Measurements from ENCODE around the gene RPL37. TPM values are rescaled to one million over a fixed set of nuclear protein-coding genes. Genes with fewer than 3 reads are reported as not detected.
"Not testable (repeated sequence)": the region's sequence is repeated elsewhere in the genome, so short reads cannot be mapped to it uniquely, and the experiment has no call there.

Gene RPL37
- total and polyA plus RNA-seq, 9 donors = 2,591 to 3,655 (median 2,921) TPM

GRCh38 chr5:40798801-40799210 lies 36.2 kb downstream of the RPL37 start:
- peak overlapping the region; percentile 79 for H3K4me3 ChIP-seq (ENCODE audit: low read length)
- no CpG with 5 or more reads among the region's 7 CpGs for WGBS (ENCODE audit: insufficient coverage)
- DNase-seq = no peak
- no peaks in the 10 kb centered on the region for H3K9me3 ChIP-seq (replicated peaks; ENCODE audit: control insufficient read depth, low read depth, low read length)
- no peaks in the 10 kb centered on the region for H3K27me3 ChIP-seq (ENCODE audit: control insufficient read depth, insufficient read depth, low read length)
- peaks cover 5% of the 10 kb centered on the region for H3K4me1 ChIP-seq (ENCODE audit: control insufficient read depth, insufficient read depth, low read length)
- peaks cover 2% of the 10 kb centered on the region for H3K36me3 ChIP-seq (ENCODE audit: control insufficient read depth, insufficient read depth, low read length)
- peak overlapping the region; percentile 85 for H3K27ac ChIP-seq (ENCODE audit: low read length)

- H3K4me3 ChIP-seq (ENCODE audit: low read length) = peak within 1 kb of the TSS; percentile 92
- peaks cover 2% of the 10 kb centered on the region for H3K36me3 ChIP-seq (ENCODE audit: control insufficient read depth, insufficient read depth, low read length)
- WGBS (ENCODE audit: insufficient coverage) = 0% methylated on average over 46 of the region's 70 CpGs
- H3K9me3 ChIP-seq (replicated peaks; ENCODE audit: control insufficient read depth, low read depth, low read length) = no peaks in the 10 kb centered on the region
- peaks cover 5% of the 10 kb centered on the region for H3K4me1 ChIP-seq (ENCODE audit: control insufficient read depth, insufficient read depth, low read length)
- peak; percentile 95 for DNase-seq
- peak within 1 kb of the TSS; percentile 97 for H3K27ac ChIP-seq (ENCODE audit: low read length)
- H3K27me3 ChIP-seq (ENCODE audit: control insufficient read depth, insufficient read depth, low read length) = no peaks in the 10 kb centered on the region
These were observed 36.8 kb downstream of the RPL37 start, which contains the start of gene PRKAA1 for GRCh38 chr5:40798012-40798800. PRKAA1 (minus strand) TSS chr5:40798374; CDS start chr5:40798189, 185 bp downstream.

- 0% methylated on average over 23 of the region's 56 CpGs for WGBS (ENCODE audit: insufficient coverage)
- DNase-seq = peak; percentile 72
- Histone ChIP-seq H3K36me3 (ENCODE audit: control insufficient read depth, insufficient read depth, low read length) (peaks cover 2% of the 10 kb centered on the region), H3K4me1 (ENCODE audit: control insufficient read depth, insufficient read depth, low read length) (peaks cover 5% of the 10 kb centered on the region), H3K4me3 (ENCODE audit: low read length) (peak overlapping the region; percentile 92), H3K9me3 (replicated peaks; ENCODE audit: control insufficient read depth, low read depth, low read length) (no peaks in the 10 kb centered on the region), H3K27me3 (ENCODE audit: control insufficient read depth, insufficient read depth, low read length) (no peaks in the 10 kb centered on the region), H3K27ac (ENCODE audit: low read length) (peak overlapping the region; percentile 97)
These were observed 37.6 kb downstream of the RPL37 start for GRCh38 chr5:40797273-40798011.

- H3K27me3 ChIP-seq (ENCODE audit: control insufficient read depth, insufficient read depth, low read length) = no peaks in the 10 kb centered on the region
- H3K4me3 ChIP-seq (ENCODE audit: low read length) = peak overlapping the region; percentile 92
- H3K4me1 ChIP-seq (ENCODE audit: control insufficient read depth, insufficient read depth, low read length) = peaks cover 5% of the 10 kb centered on the region
- WGBS (ENCODE audit: insufficient coverage) = 40% methylated on average over 1 of the region's 3 CpGs
- peaks cover 2% of the 10 kb centered on the region for H3K36me3 ChIP-seq (ENCODE audit: control insufficient read depth, insufficient read depth, low read length)
- DNase-seq = peak; percentile 54
- no peaks in the 10 kb centered on the region for H3K9me3 ChIP-seq (replicated peaks; ENCODE audit: control insufficient read depth, low read depth, low read length)
- peak overlapping the region; percentile 97 for H3K27ac ChIP-seq (ENCODE audit: low read length)
These were observed 38.5 kb downstream of the RPL37 start for GRCh38 chr5:40796487-40796889.

GRCh38 chr5:40794877-40795276 lies 40.1 kb downstream of the RPL37 start:
- H3K4me3 ChIP-seq (ENCODE audit: low read length); DNase-seq; H3K9me3 ChIP-seq (replicated peaks; ENCODE audit: control insufficient read depth, low read depth, low read length); H3K27ac ChIP-seq (ENCODE audit: low read length); H3K36me3 ChIP-seq (ENCODE audit: control insufficient read depth, insufficient read depth, low read length); H3K27me3 ChIP-seq (ENCODE audit: control insufficient read depth, insufficient read depth, low read length); H3K4me1 ChIP-seq (ENCODE audit: control insufficient read depth, insufficient read depth, low read length): not testable (repeated sequence)
- 100% methylated on average over 1 of the region's 3 CpGs for WGBS (ENCODE audit: insufficient coverage)

GRCh38 chr5:40794340-40794739 lies 40.7 kb downstream of the RPL37 start:
- not testable (repeated sequence) for H3K36me3 ChIP-seq (ENCODE audit: control insufficient read depth, insufficient read depth, low read length)

GRCh38 chr5:40792691-40793090 lies 42.3 kb downstream of the RPL37 start:
- no CpG with 5 or more reads among the region's 10 CpGs for WGBS (ENCODE audit: insufficient coverage)
- not testable (repeated sequence) for H3K27ac ChIP-seq (ENCODE audit: low read length); H3K27me3 ChIP-seq (ENCODE audit: control insufficient read depth, insufficient read depth, low read length); DNase-seq; H3K4me1 ChIP-seq (ENCODE audit: control insufficient read depth, insufficient read depth, low read length); H3K36me3 ChIP-seq (ENCODE audit: control insufficient read depth, insufficient read depth, low read length); H3K4me3 ChIP-seq (ENCODE audit: low read length); H3K9me3 ChIP-seq (replicated peaks; ENCODE audit: control insufficient read depth, low read depth, low read length)

More at GRCh38 chr5:40794340-40794739, 40.7 kb downstream of the RPL37 start:
- H3K27ac ChIP-seq (ENCODE audit: low read length); H3K4me3 ChIP-seq (ENCODE audit: low read length); H3K4me1 ChIP-seq (ENCODE audit: control insufficient read depth, insufficient read depth, low read length); DNase-seq; H3K9me3 ChIP-seq (replicated peaks; ENCODE audit: control insufficient read depth, low read depth, low read length); H3K27me3 ChIP-seq (ENCODE audit: control insufficient read depth, insufficient read depth, low read length): not testable (repeated sequence)

GRCh38 chr5:40791715-40792139 lies 43.3 kb downstream of the RPL37 start:
- no peak overlapping the region for H3K4me3 ChIP-seq (ENCODE audit: low read length)
- no peaks in the 10 kb centered on the region for H3K27me3 ChIP-seq (ENCODE audit: control insufficient read depth, insufficient read depth, low read length)
- H3K36me3 ChIP-seq (ENCODE audit: control insufficient read depth, insufficient read depth, low read length) = peaks cover 2% of the 10 kb centered on the region
- H3K27ac ChIP-seq (ENCODE audit: low read length) = no peak overlapping the region
- H3K4me1 ChIP-seq (ENCODE audit: control insufficient read depth, insufficient read depth, low read length) = peaks cover 5% of the 10 kb centered on the region
- no peak for DNase-seq
- no CpG with 5 or more reads among the region's 3 CpGs for WGBS (ENCODE audit: insufficient coverage)
- no peaks in the 10 kb centered on the region for H3K9me3 ChIP-seq (replicated peaks; ENCODE audit: control insufficient read depth, low read depth, low read length)

- H3K4me3 ChIP-seq (ENCODE audit: low read length) = no peak overlapping the region
- no peak for DNase-seq
- peaks cover 2% of the 10 kb centered on the region for H3K36me3 ChIP-seq (ENCODE audit: control insufficient read depth, insufficient read depth, low read length)
- H3K9me3 ChIP-seq (replicated peaks; ENCODE audit: control insufficient read depth, low read depth, low read length) = no peaks in the 10 kb centered on the region
- no peak overlapping the region for H3K27ac ChIP-seq (ENCODE audit: low read length)
- H3K4me1 ChIP-seq (ENCODE audit: control insufficient read depth, insufficient read depth, low read length) = peaks cover under 1% of the 10 kb centered on the region
- no CpG with 5 or more reads among the region's 3 CpGs for WGBS (ENCODE audit: insufficient coverage)
- no peaks in the 10 kb centered on the region for H3K27me3 ChIP-seq (ENCODE audit: control insufficient read depth, insufficient read depth, low read length)
These were observed 44.0 kb downstream of the RPL37 start for GRCh38 chr5:40790947-40791593.

GRCh38 chr5:40788941-40789340 lies 46.1 kb downstream of the RPL37 start:
- not testable (repeated sequence) for DNase-seq; H3K27me3 ChIP-seq (ENCODE audit: control insufficient read depth, insufficient read depth, low read length); H3K4me1 ChIP-seq (ENCODE audit: control insufficient read depth, insufficient read depth, low read length); H3K27ac ChIP-seq (ENCODE audit: low read length); H3K9me3 ChIP-seq (replicated peaks; ENCODE audit: control insufficient read depth, low read depth, low read length); H3K36me3 ChIP-seq (ENCODE audit: control insufficient read depth, insufficient read depth, low read length); H3K4me3 ChIP-seq (ENCODE audit: low read length)
- no CpG with 5 or more reads among the region's 5 CpGs for WGBS (ENCODE audit: insufficient coverage)
